SK-N-SH (cell line): Measurements from ENCODE around the gene GRIN2A. TPM values are rescaled to one million over a fixed set of nuclear protein-coding genes. Genes with fewer than 3 reads are reported as not detected.

Experiments
- CTCF ChIA-PET: fragments of 300-600, 350-600 bp; formaldehyde crosslinking; extraction: SDS; loops from one replicate; lab custom pipeline; 2021; lab: Yijun Ruan, JAX
- POLR2A ChIA-PET: fragments of 350-600 bp; sonication (Branson Sonifier 250); formaldehyde crosslinking; extraction: SDS; loops from one replicate; lab custom pipeline; 2020; ENCODE audit warnings: antibody characterized with exemption, inconsistent platforms; lab: Yijun Ruan, JAX
- DNase-seq: peaks from one replicate; pipeline ENCODE4 v3.0.0; 2012
- H2AFZ ChIP-seq: fragments of 200-600 bp; sonication (generic); 2 replicates; pipeline ENCODE4 v1.8.1; 2016; ENCODE audit warnings: antibody characterized with exemption, mild to moderate bottlenecking, low read depth
- H3F3A ChIP-seq: fragments of 200-600 bp; sonication (generic); replicated peaks from 2 replicates; pipeline ENCODE3; 2016; ENCODE audit warnings: antibody characterized with exemption, mild to moderate bottlenecking; ENCODE audit not compliant: insufficient read depth
- H3K27ac ChIP-seq, 2 experiments: fragments of 200-500 bp in 1 of 2; fragments of 200-600 bp in 1 of 2; sonication (Bioruptor generic) in 1 of 2; sonication (generic), shearing (Covaris generic) in 1 of 2; 2 replicates each; pipeline versions ENCODE4 v1.5.1 to v1.6.1; 2014 to 2016; ENCODE audit warnings: low read depth in 2 of 2, inconsistent platforms in 1 of 2, low read length in 1 of 2, mild to moderate bottlenecking in 1 of 2, mixed read lengths in 1 of 2
- H3K27me3 ChIP-seq: fragments of 200-600 bp; sonication (generic), shearing (Covaris generic); 2 replicates; pipeline ENCODE4 v1.6.1; 2016; ENCODE audit warnings: mixed run types; ENCODE audit not compliant: insufficient read depth
- H3K36me3 ChIP-seq, 2 experiments: fragments of 200-500 bp in 1 of 2; fragments of 200-600 bp in 1 of 2; sonication (Bioruptor generic) in 1 of 2; sonication (generic) in 1 of 2; replicated peaks in 1 of 2; 2 replicates each; pipeline versions ENCODE3 to v1.5.1; 2014 to 2016; ENCODE audit warnings: low read length in 1 of 2, mild to moderate bottlenecking in 1 of 2; ENCODE audit not compliant: insufficient read depth in 2 of 2, control insufficient read depth in 1 of 2
- H3K4me1 ChIP-seq, 2 experiments: fragments of 200-500 bp in 1 of 2; fragments of 200-600 bp in 1 of 2; sonication (Bioruptor generic) in 1 of 2; sonication (generic), shearing (Covaris generic) in 1 of 2; 2 replicates each; pipeline versions ENCODE4 v1.5.1 to v1.6.1; 2014 to 2016; ENCODE audit warnings: low read depth in 1 of 2, low read length in 1 of 2, mixed run types in 1 of 2; ENCODE audit not compliant: insufficient read depth in 2 of 2, control insufficient read depth in 1 of 2
- H3K4me2 ChIP-seq: fragments of 200-600 bp; sonication (generic), shearing (Covaris generic); 2 replicates; pipeline ENCODE4 v1.6.1; 2017; ENCODE audit warnings: mixed run types
- H3K4me3 ChIP-seq, 2 experiments: fragments of 200-500 bp in 1 of 2; fragments of 200-600 bp in 1 of 2; sonication (Bioruptor generic) in 1 of 2; sonication (generic), shearing (Covaris generic) in 1 of 2; 2 replicates each; pipeline versions ENCODE4 v1.5.1 to v1.8.1; 2014 to 2016; ENCODE audit warnings: low read depth in 2 of 2, inconsistent platforms in 1 of 2, low read length in 1 of 2, mild to moderate bottlenecking in 1 of 2, mixed read lengths in 1 of 2, moderate library complexity in 1 of 2
- H3K79me2 ChIP-seq: fragments of 200-600 bp; sonication (generic); 2 replicates; pipeline ENCODE4 v1.8.1; 2017; ENCODE audit warnings: mild to moderate bottlenecking; ENCODE audit not compliant: insufficient read depth
- H3K9ac ChIP-seq: fragments of 200-600 bp; sonication (generic); 2 replicates; pipeline ENCODE4 v1.6.1; 2017; ENCODE audit warnings: mixed run types
- H3K9me2 ChIP-seq: fragments of 200-600 bp; sonication (generic); 2 replicates; pipeline ENCODE4 v1.6.1; 2017; ENCODE audit warnings: mixed run types
- H3K9me3 ChIP-seq: fragments of 200-600 bp; sonication (generic); 2 replicates; pipeline ENCODE4 v1.6.1; 2017; ENCODE audit warnings: mixed run types, mild to moderate bottlenecking, moderate library complexity
- H4K20me1 ChIP-seq: fragments of 200-600 bp; sonication (generic); 2 replicates; pipeline ENCODE4 v1.6.1; 2017; ENCODE audit warnings: mild to moderate bottlenecking, mixed run types; ENCODE audit not compliant: insufficient read depth
- ELF1 ChIP-seq: IDR thresholded peaks from 2 replicates; pipeline ENCODE4 v1.4.0; 2012
- EP300 ChIP-seq, 2 experiments: IDR thresholded peaks; 2 replicates each; pipeline versions ENCODE4 v1.4.0 to v1.6.1; 2012; ENCODE audit warnings: borderline replicate concordance in 1 of 2, low read depth in 1 of 2, low read length in 1 of 2
- FOSL2 ChIP-seq: IDR thresholded peaks from 2 replicates; pipeline ENCODE4 v1.4.0; 2012; ENCODE audit warnings: low read depth, mild to moderate bottlenecking, moderate library complexity, borderline replicate concordance
- JUND ChIP-seq: IDR thresholded peaks from 2 replicates; pipeline ENCODE4 v1.4.0; 2012
- MEF2A ChIP-seq: IDR thresholded peaks from 2 replicates; pipeline ENCODE4 v1.4.0; 2012; ENCODE audit warnings: low read depth, borderline replicate concordance
- MXI1 ChIP-seq: IDR thresholded peaks from 2 replicates; pipeline ENCODE4 v1.6.1; 2012; ENCODE audit warnings: mild to moderate bottlenecking, low read depth, low read length, improper control_type of control experiment
- NRF1 ChIP-seq: IDR thresholded peaks from 2 replicates; pipeline ENCODE4 v1.6.1; 2012; ENCODE audit warnings: low read depth, mild to moderate bottlenecking, low read length
- POLR2AphosphoS5 ChIP-seq: IDR thresholded peaks from 2 replicates; pipeline ENCODE4 v1.6.1; 2012; ENCODE audit warnings: low read depth, low read length
- RFX5 ChIP-seq: IDR thresholded peaks from 2 replicates; pipeline ENCODE4 v1.6.1; 2012; ENCODE audit warnings: mild to moderate bottlenecking, improper control_type of control experiment, low read length
- SMC3 ChIP-seq: IDR thresholded peaks from 2 replicates; pipeline ENCODE4 v1.6.1; 2012; ENCODE audit warnings: low read depth, low read length, improper control_type of control experiment
- USF1 ChIP-seq: IDR thresholded peaks from 2 replicates; pipeline ENCODE4 v1.4.0; 2012; ENCODE audit warnings: low read depth, borderline replicate concordance
- USF2 ChIP-seq: fragments of 150-350 bp; IDR thresholded peaks from 2 replicates; pipeline ENCODE4 v1.6.1; 2017; ENCODE audit warnings: antibody characterized with exemption, low read length, low read depth, borderline replicate concordance
- ZBTB33 ChIP-seq: IDR thresholded peaks from 2 replicates; pipeline ENCODE4 v1.4.0; 2012; ENCODE audit warnings: low read depth, borderline replicate concordance
- WGBS: methylation state at CpG from one replicate; pipeline ENCODE4 v1.1.6; 2017; ENCODE audit warnings: low lambda C conversion rate; 5-methylcytosine and 5-hydroxymethylcytosine counted together
- polyA plus RNA-seq, 3 experiments: library from polyadenylated mRNA; depleted of rRNA; stranded (reverse); fragments of >200 nt; gene quantifications; 2 replicates each; pipeline ENCODE4 v1.2.3, GENCODE V29; 2012

GRIN2A gene
- polyA plus RNA-seq, 1 of the 3 experiments (the other 2 are of a cell fraction): not detected

- no peak overlapping the region for H3K4me2 ChIP-seq
- TF ChIP-seq POLR2AphosphoS5 (no peak), RFX5 (no peak), ZBTB33 (no peak), EP300 (IDR thresholded peaks at IDR 0.05; ENCODE audit: borderline replicate concordance in 1 of 2, low read depth in 1 of 2, low read length in 1 of 2) (no peak), MXI1 (no peak), JUND (no peak), USF1 (no peak), NRF1 (no peak), MEF2A (no peak), ELF1 (no peak), USF2 (no peak), FOSL2 (no peak)
- POLR2A ChIA-PET: no interaction called here
These were observed 384.9 kb downstream of the GRIN2A start for GRCh38 chr16:9797306-9797705.

GRCh38 chr16:9793623-9794022 lies 388.6 kb downstream of the GRIN2A start:
- TF ChIP-seq SMC3: no peak
- TF ChIP-seq, all 33 proteins: peak for 0
- CTCF ChIA-PET: no interaction called here
- no peak overlapping the region for H3K4me3 ChIP-seq

More at GRCh38 chr16:9797306-9797705, 384.9 kb downstream of the GRIN2A start:
- Histone ChIP-seq H3K9me2 (no peaks in the 10 kb centered on the region), H3K36me3 (no peaks in the 10 kb centered on the region), H3K27ac (no peak overlapping the region), H3K4me1 (no peaks in the 10 kb centered on the region), H3K27me3 (no peaks in the 10 kb centered on the region), H3K4me3 (no peak overlapping the region), H4K20me1 (no peaks in the 10 kb centered on the region), H3F3A (no peaks in the 10 kb centered on the region), H2AFZ (no peak overlapping the region), H3K9ac (no peak overlapping the region), H3K79me2 (no peaks in the 10 kb centered on the region), H3K9me3 (no peaks in the 10 kb centered on the region)
- CTCF ChIA-PET: no interaction called here
- WGBS: 1% methylated on average over 6 of the region's 6 CpGs
- no peak for DNase-seq

More at GRCh38 chr16:9793623-9794022, 388.6 kb downstream of the GRIN2A start:
- H3K27me3 ChIP-seq: no peaks in the 10 kb centered on the region
- no peak overlapping the region for H3K27ac ChIP-seq
- no peaks in the 10 kb centered on the region for H3F3A ChIP-seq
- POLR2A ChIA-PET: no interaction called here
- H3K9me2 ChIP-seq: no peaks in the 10 kb centered on the region
- H3K36me3 ChIP-seq: no peaks in the 10 kb centered on the region
- H4K20me1 ChIP-seq: no peaks in the 10 kb centered on the region
- no peak overlapping the region for H3K9ac ChIP-seq
- H3K9me3 ChIP-seq: no peaks in the 10 kb centered on the region
- 36% methylated on average over 6 of the region's 6 CpGs for WGBS
- no peak overlapping the region for H3K4me2 ChIP-seq
- no peak overlapping the region for H2AFZ ChIP-seq
- H3K4me1 ChIP-seq: no peaks in the 10 kb centered on the region
- no peak for DNase-seq
- H3K79me2 ChIP-seq: no peaks in the 10 kb centered on the region
